Measurements from ENCODE around the gene CCP110.
"Not testable (repeated sequence)": the region's sequence is repeated elsewhere in the genome, so short reads cannot be mapped to it uniquely, and the experiment has no call there.

CCP110 gene

DNA sequence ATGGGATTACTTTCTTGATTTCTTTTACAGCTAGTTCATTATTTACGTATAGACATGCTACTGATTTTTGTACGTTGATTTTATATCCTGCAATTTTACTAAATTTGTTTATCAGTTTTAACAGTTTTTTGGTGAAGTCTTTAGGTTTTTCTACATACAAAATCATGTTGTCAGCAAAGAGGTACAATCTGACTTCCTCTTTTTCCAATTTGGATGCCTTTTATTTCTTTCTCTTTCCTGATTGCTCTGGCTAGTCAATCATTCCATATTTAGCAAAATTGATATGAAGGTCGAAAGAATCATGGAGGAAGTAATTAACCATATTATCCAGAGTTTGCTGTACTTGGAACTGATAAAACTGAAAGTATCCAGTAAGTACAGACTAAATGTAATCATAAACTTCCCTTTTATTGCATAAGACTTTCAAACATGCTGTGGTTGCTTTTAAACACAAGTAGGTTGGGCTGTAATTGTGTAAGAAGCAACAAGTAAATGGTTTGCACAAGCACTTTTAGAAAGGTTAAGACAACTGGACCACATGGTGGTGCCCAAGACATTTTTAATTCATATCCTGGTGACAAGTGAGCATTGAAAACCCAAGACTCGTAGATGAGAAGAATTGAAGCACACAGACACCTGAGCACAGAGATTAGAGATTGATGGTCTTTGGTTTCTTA, 10.2 kb upstream of the CCP110 start:
- no peak for DNase-seq

GRCh38 chr16:19515757-19516156, 8.0 kb upstream of the CCP110 start:
- DNase-seq, result no peak

DNA sequence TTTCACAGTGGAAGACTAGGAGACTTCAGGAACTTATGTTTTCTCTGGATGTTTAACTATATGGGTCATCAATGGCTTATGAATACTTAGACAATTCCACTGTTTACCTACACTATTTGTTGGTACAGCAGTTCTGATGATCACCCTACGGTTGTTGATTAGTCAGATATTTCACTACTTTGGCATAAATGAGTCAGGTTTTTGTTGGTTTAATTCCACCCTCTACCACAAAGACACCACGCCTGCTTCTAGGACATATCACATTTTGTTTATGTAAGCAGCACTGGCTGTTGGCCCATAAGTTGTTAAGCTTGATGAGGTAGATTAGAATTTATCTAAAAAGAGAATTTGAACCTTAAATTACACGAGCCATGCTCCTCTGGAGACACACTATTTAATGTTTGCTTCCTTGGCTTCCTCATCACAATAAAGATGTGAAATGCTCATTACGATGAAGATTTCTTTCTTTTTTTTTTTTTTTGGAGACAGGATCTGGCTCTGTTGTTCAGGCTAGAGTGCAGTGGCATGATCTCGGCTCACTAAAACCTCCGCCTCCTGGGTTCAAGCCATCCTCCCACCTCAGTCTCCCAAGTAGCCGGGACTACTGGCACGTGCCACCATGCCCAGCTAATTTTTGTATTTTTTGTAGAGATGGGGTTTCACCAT, 6.2 kb upstream of the CCP110 start:
- no peak for DNase-seq

GRCh38 chr16:19518388-19518787, 5.4 kb upstream of the CCP110 start:
- DNase-seq, result no peak

DNA sequence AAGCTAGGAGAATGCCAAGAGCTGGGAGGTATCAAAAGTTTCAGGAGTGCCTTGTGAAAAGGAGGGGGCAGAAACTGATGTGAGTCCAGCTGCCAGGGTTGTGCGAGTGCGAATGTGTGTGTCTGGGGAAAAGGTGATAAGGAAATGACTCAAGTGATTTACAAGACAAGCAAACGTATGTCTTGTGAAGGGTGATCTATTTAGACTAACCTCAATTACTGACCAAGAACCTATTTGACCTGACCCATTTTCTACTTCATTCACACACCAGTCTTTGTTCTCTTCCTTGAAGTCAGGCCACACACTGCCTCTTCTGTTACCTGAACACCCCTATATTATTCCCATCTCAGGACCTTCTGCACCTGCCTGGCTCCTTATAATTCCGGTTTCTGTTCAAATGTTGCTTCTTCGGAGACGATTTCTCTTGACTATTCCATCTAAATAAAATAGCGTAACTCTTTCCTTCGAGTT, 2.8 kb upstream of the CCP110 start:
- no peak for DNase-seq

DNA sequence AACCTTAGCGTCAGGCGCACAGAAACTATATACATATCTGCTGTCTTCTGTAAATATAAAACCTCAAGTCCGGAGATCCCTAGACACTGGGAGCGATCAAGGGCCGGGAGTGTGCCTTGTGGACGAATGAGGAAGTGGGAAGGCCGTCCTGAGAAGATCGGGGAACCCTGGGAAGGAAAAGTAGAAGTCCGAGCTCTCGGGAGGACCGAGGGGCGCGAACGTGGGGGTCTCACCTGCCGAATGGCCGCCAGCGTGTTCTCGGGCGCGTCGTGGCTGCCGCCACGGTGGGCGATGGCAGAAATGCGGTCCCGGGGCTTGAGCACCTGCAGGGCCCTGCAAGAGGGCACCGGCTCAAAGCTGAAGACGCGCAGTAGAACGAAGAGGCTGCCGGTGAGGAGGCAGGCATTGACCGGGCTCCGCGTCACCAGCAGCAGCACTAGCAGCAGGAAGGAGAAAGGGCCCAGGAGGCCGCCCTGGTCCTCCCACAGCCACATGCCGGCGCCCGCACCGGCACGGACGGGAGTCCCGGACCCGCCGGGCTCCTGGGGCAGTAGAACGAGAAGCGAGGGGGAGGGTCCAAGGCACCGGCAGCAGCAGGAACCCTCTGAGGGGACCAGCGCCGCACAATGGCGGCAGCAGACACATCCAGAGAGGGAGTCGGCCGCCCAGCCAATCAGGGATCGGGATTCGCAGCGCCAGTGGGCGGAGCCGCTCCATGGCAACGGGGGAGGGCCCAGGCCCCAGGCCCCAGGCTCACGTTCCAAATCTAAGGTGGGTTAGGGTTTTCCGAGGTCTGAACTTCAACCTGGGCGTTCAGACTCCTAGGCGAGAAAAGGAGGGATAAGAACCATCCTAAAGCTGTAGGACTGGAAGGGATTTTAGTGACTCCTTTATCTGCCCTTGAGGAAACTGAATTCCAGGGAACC, 2.0 kb upstream of the CCP110 start, which contains the start of gene GDE1:
Gene GDE1 (minus strand): TSS at position 628 of the 926 bp plus-strand sequence. CDS start 134 bp downstream, at position 494.
- DNase-seq, result peak; percentile 79

DNA sequence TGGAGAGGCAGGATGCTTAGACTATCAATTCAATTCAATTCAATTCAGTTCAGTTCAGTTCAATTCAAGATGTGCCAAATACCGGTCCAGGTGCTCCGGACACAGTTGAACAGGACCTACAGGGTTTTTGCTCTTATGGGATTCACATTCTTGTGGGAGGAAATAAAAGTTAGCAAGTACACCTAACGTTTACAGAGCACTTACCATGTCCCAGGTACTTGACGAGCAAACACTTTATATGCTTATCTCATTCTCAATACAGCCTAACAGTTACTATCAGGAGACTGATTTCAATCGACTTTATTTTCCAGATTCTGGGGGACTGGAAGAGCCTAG, 1.4 kb upstream of the CCP110 start:
- DNase-seq, result no peak

GRCh38 chr16:19522760-19523159, 982 bp upstream of the CCP110 start:
- DNase-seq, result no peak

GRCh38 chr16:19523184-19523558, 571 bp upstream of the CCP110 start:
- DNase-seq, result no peak

DNA sequence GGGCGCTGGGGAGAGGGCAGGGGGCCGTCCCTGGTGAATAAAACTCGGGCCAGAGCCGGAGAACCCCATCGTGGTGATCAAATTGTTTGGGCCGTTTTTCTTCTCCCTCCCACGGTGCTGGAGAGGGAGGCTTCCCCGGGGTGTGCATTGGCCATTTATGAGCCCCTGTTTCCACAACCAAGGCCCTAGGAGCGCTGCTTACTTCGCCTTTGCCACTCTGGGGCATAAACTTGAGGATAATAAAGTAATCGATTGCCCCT, 544 bp downstream of the CCP110 start:
- no peak for DNase-seq

- peak; percentile 18 for DNase-seq
These were observed 1.1 kb downstream of the CCP110 start for GRCh38 chr16:19524616-19525384.

- DNase-seq, result no peak
These were observed 1.6 kb downstream of the CCP110 start for GRCh38 chr16:19525385-19525723.

GRCh38 chr16:19527161-19527560, 3.4 kb downstream of the CCP110 start:
- DNase-seq, result no peak

DNA sequence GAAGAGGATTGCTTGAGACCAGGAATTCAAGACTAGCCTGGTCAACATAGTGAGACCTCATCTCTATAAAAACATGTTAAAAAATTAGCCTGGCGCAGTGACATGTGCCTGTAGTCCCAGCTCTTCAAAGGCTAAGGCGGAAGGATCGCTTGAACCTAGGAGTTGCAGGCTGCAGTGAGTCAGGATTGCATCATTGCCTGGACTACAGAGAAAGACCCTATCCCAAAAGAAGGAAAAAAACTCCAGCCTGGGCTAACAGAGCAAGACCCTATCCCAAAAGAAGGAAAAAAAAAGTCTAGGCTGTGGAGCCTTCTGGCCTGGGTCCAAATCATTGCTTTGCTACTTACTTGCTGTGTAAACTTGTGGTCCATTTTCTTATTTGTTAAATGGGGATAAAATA, 4.9 kb downstream of the CCP110 start:
- DNase-seq, result no peak

- no peak for DNase-seq
These were observed 8.9 kb downstream of the CCP110 start for GRCh38 chr16:19532601-19533000.

DNA sequence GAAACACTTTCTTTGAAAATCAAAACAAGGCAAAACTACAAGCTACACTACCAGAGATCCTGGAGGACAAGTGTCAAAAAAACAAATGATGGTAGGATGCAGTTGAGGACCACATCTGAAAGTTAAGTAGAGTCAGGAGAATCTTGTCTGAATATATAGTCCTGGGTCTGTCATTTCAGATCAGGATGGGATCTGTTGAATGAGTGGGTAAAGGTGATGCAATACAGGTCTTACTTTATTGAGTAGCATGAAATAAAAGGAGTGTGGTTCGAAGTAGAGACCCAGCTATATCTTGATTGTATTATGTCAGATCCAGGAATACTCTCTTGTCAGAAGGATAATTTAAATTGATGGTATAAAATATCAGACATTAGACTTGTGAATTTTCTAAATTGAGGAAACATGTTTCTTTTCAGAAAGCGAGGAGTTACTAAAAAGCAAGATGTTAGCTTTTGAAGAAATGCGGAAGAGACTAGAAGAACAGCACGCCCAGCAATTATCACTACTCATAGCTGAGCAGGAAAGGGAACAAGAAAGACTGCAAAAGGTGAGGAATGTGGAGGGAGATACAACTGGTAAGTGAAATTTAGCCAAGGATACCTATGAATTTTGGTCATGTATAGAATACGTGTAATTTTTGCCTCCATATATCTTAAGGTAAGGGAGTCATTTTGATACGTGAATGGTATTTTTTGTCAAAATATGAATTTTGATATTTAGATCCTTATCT, 16.7 kb downstream of the CCP110 start:
- no peak for DNase-seq

DNA sequence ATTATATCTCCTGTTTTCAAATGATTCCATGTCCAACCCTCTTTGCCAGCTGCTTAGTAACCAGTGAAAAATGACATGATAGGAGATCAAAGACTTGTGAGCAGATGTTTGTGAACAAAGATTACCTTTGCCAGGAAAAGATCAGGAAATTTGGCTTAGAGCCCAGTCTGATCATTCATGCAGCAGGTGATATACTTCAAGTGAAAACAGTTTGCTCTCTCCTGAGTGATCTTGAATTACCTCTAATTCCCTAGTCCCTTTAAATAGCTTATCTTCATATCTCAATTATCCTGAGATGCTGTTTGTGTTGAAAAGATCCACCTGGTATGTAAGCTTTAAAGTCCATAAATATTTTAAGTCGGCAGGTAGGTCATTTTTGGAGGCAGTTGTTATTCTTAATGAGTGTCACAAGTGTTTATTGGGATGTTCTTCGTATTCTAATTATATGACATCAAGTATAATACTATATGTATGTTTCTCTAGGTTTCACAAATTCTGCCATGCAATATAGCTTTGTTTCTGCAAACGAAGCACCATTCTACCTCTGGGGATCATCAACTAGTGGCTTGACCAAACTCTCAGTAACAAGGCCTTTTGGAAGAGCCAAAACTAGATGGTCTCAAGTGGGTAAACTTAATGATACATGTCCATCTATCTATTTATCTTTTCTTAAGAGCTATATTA, 18.5 kb downstream of the CCP110 start:
- peak; percentile 85 for DNase-seq

DNA sequence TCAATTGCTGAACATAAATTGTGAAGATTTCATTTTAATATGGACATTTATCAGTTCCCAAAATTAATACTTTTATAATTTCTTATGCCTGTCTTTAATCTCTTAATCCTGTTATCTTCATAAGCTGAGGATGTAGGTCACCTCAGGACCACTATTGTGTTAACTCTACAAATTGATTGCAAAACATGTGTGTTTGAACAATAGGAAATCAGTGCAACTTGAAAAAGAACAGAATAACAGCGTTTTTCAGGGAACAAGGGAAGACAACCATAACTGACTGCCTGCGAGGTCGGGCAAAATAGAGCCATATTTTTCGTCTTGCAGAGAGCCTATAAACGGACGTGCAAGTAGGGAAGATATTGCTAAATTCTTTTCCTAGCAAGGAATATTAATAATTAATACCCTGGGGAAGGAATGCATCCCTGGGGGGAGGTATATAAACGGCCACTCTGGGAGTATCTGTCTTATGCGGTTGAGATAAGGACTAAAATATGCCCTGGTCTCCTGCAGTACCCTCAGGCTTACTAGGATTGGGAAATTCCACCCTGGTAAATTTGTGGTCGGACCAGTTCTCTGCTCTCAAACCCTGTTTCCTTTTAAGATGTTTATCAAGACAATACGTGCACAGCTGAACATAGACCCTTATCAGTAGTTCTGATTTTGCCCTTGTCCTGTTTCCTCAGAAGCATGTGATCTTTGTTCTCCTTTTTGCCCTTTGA, 19.7 kb downstream of the CCP110 start:
- not testable (repeated sequence) for DNase-seq

DNA sequence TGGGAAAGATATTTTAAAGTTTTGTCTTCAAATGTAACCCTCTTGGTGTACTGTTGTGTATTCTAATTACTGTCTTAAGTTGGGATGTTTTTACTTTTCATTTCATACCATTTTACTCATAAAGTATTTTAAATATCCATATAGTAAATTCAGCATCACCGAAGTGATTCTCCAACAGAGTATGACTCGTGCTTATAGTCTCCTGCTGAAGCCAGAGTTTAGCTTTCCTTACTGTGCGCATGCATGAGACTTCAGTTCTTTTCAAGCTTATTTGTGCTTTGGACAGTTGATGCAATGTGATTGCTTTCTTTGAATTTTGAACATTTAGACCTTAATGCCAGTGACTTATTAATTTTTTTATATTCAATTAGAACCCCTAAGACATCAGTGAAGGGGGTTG, 24.4 kb downstream of the CCP110 start:
- DNase-seq, result no peak

GRCh38 chr16:19549673-19550072, 25.9 kb downstream of the CCP110 start:
- DNase-seq, result no peak

Data from NCI-H1105 (cell line).